Measurements from ENCODE around the gene RAB44.

DNA sequence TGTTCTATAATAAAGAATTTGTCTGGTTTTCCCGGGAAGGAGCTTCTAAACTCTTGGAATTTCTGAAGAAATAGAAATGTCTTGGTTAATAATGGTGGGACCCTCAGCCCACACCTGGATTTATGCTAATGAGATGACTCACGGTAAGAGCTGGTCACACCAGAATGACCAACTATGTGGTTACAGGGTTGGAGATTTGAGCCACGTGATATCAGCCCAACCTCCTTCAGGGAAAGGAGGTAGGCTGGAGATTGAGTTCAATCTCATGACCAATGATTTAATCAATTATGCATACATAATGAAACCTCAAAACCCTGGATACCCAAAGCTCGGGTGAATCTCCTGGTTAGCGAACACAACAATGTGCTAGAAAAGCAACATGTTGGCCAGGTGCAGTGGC is 41.2 kb upstream of the RAB44 start:
- TF ChIP-seq, protein P1, sequence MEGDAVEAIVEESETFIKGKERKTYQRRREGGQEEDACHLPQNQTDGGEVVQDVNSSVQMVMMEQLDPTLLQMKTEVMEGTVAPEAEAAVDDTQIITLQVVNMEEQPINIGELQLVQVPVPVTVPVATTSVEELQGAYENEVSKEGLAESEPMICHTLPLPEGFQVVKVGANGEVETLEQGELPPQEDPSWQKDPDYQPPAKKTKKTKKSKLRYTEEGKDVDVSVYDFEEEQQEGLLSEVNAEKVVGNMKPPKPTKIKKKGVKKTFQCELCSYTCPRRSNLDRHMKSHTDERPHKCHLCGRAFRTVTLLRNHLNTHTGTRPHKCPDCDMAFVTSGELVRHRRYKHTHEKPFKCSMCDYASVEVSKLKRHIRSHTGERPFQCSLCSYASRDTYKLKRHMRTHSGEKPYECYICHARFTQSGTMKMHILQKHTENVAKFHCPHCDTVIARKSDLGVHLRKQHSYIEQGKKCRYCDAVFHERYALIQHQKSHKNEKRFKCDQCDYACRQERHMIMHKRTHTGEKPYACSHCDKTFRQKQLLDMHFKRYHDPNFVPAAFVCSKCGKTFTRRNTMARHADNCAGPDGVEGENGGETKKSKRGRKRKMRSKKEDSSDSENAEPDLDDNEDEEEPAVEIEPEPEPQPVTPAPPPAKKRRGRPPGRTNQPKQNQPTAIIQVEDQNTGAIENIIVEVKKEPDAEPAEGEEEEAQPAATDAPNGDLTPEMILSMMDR (conservative IDR thresholded peaks at IDR 0.05; ENCODE audit: low read depth, low read length), result no peak
- TF ChIP-seq POLR2A (IDR thresholded peaks at IDR 0.05; ENCODE audit: low read depth, low read length), result no peak
- no peak for TF ChIP-seq SMC3 (IDR thresholded peaks at IDR 0.05; ENCODE audit: low read depth, low read length)
- TF ChIP-seq RCOR1 (IDR thresholded peaks at IDR 0.05; ENCODE audit: insufficient replicate concordance, low read length), result no peak
- no peak for TF ChIP-seq MAZ (IDR thresholded peaks at IDR 0.05; ENCODE audit: borderline replicate concordance, low read depth, low read length)
- TF ChIP-seq RAD21 (IDR thresholded peaks at IDR 0.05; ENCODE audit: low read length), result no peak
- TF ChIP-seq, protein P2, sequence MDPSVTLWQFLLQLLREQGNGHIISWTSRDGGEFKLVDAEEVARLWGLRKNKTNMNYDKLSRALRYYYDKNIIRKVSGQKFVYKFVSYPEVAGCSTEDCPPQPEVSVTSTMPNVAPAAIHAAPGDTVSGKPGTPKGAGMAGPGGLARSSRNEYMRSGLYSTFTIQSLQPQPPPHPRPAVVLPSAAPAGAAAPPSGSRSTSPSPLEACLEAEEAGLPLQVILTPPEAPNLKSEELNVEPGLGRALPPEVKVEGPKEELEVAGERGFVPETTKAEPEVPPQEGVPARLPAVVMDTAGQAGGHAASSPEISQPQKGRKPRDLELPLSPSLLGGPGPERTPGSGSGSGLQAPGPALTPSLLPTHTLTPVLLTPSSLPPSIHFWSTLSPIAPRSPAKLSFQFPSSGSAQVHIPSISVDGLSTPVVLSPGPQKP (IDR thresholded peaks at IDR 0.05; ENCODE audit: borderline replicate concordance, low read depth, low read length), result no peak
- TF ChIP-seq NFE2L2 (IDR thresholded peaks at IDR 0.05; ENCODE audit: low read depth, low read length), result no peak
- no peak for TF ChIP-seq MAFK (IDR thresholded peaks at IDR 0.05; ENCODE audit: low read depth, low read length)
- TF ChIP-seq CEBPB (IDR thresholded peaks at IDR 0.05; ENCODE audit: low read depth, low read length), result no peak

All from IMR-90 (cell line).